ENCODE data around the gene UBE4B.

- no peak for TF ChIP-seq CTCF (IDR thresholded peaks at IDR 0.05; ENCODE audit: low read depth, low read length)
- TF ChIP-seq EZH2phosphoT487 (IDR thresholded peaks at IDR 0.05; ENCODE audit: low read depth): no peak
Measured at GRCh38 chr1:10117132-10117531, 84.4 kb downstream of the UBE4B start.

Measured in OCI-LY3 (cell line).